ENCODE data around the gene TCF25.

TCF25 gene

GRCh38 chr16:89936508-89936907 is 63.1 kb downstream of the TCF25 start:
- TF ChIP-seq EGR1 (IDR thresholded peaks at IDR 0.05): no peak
- no peak for TF ChIP-seq RAD21 (IDR thresholded peaks at IDR 0.05; ENCODE audit: low read depth)
- no peak for TF ChIP-seq YY1 (IDR thresholded peaks at IDR 0.05; ENCODE audit: low read depth)
- no peak for TF ChIP-seq FOXM1 (IDR thresholded peaks at IDR 0.05; ENCODE audit: borderline replicate concordance, low read depth)
- TF ChIP-seq, protein P1, sequence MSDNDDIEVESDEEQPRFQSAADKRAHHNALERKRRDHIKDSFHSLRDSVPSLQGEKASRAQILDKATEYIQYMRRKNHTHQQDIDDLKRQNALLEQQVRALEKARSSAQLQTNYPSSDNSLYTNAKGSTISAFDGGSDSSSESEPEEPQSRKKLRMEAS (IDR thresholded peaks at IDR 0.05): no peak
- TF ChIP-seq NFIC (IDR thresholded peaks at IDR 0.05): no peak

DNA sequence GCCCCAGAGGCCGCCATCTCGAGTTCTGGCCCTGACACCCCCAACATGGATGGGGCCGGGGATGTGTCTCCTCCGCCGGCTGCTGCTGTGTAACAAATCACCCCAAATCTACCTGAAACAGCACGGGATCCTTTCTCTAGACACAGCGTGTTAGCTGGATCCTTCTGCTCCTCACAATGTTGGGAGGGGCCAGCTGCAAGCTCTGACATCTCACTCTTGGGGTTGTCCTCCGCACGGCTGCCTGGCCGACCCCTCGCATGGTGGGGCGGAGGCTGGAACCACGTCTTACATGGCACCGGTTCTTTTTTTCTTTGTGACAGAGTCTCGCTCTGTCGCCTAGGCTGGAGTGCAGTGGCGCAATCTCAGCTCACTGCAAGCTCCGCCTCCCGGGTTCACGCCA is 63.6 kb downstream of the TCF25 start:
- TF ChIP-seq EP300 (IDR thresholded peaks at IDR 0.05; ENCODE audit: borderline replicate concordance) (no peak), TAF1 (IDR thresholded peaks at IDR 0.05; ENCODE audit: low read depth) (no peak), CREB1 (IDR thresholded peaks at IDR 0.05; ENCODE audit: low read depth) (no peak), CEBPB (IDR thresholded peaks at IDR 0.05) (no peak), USF1 (IDR thresholded peaks at IDR 0.05) (no peak), ZBTB7A (IDR thresholded peaks at IDR 0.05; ENCODE audit: low read depth) (no peak), RAD21 (IDR thresholded peaks at IDR 0.05; ENCODE audit: low read depth) (no peak), EGR1 (IDR thresholded peaks at IDR 0.05) (no peak), FOXM1 (IDR thresholded peaks at IDR 0.05; ENCODE audit: borderline replicate concordance, low read depth) (no peak), NFIC (IDR thresholded peaks at IDR 0.05) (no peak), REST (IDR thresholded peaks at IDR 0.05; ENCODE audit: low read depth) (no peak), TCF12 (IDR thresholded peaks at IDR 0.05; ENCODE audit: low read depth) (no peak), TEAD4 (IDR thresholded peaks at IDR 0.05) (no peak), YY1 (IDR thresholded peaks at IDR 0.05; ENCODE audit: low read depth) (no peak)
- TF ChIP-seq, protein P1 (IDR thresholded peaks at IDR 0.05): no peak

DNA sequence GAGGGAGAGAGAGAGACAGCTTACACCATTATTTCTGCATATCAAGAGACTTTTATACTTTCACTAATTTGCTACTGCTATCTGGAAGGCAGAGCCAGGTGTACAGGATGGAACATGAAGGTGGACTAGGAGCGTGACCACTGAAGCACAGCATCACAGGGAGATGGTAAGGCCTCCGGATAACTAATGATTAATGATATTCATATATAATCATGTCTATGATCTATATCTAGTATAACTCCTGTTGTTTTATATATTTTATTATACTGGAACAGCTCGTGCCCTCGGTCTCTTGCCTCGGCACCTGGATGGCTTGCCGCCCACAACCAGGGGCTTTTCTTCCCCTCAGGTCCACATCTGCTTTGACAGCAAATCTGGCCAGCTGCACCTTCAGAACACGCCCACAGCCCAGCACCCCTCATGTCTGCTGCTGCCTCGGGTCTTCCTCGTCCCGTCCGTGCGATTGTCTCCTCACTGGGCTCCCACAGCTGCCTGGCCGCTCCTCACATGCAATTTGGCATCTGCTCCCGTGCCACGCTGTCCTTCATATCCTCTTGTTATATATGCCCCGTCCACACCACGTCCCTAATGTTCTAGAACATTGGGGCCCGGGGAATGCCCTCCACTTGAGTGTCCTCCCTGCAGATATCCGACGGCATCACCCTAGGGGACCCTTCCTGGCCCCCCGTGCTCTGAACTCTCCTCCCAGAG is 64.9 kb downstream of the TCF25 start:
- TF ChIP-seq EP300 (IDR thresholded peaks at IDR 0.05; ENCODE audit: borderline replicate concordance): no peak
- no peak for TF ChIP-seq TAF1 (IDR thresholded peaks at IDR 0.05; ENCODE audit: low read depth)
- no peak for TF ChIP-seq USF1 (IDR thresholded peaks at IDR 0.05)
- no peak for TF ChIP-seq CEBPB (IDR thresholded peaks at IDR 0.05)
- TF ChIP-seq EGR1 (IDR thresholded peaks at IDR 0.05): no peak
- no peak for TF ChIP-seq RAD21 (IDR thresholded peaks at IDR 0.05; ENCODE audit: low read depth)
- TF ChIP-seq, protein P1 (IDR thresholded peaks at IDR 0.05): no peak
- no peak for TF ChIP-seq NFIC (IDR thresholded peaks at IDR 0.05)
- TF ChIP-seq YY1 (IDR thresholded peaks at IDR 0.05; ENCODE audit: low read depth): no peak
- TF ChIP-seq ZBTB7A (IDR thresholded peaks at IDR 0.05; ENCODE audit: low read depth): no peak
- TF ChIP-seq REST (IDR thresholded peaks at IDR 0.05; ENCODE audit: low read depth): no peak
- TF ChIP-seq FOXM1 (IDR thresholded peaks at IDR 0.05; ENCODE audit: borderline replicate concordance, low read depth): no peak
- no peak for TF ChIP-seq CREB1 (IDR thresholded peaks at IDR 0.05; ENCODE audit: low read depth)
- no peak for TF ChIP-seq TCF12 (IDR thresholded peaks at IDR 0.05; ENCODE audit: low read depth)
- TF ChIP-seq TEAD4 (IDR thresholded peaks at IDR 0.05): no peak

GRCh38 chr16:89944773-89945172 is 71.4 kb downstream of the TCF25 start:
- TF ChIP-seq EP300 (IDR thresholded peaks at IDR 0.05; ENCODE audit: borderline replicate concordance) (no peak), NFIC (IDR thresholded peaks at IDR 0.05) (no peak), EGR1 (IDR thresholded peaks at IDR 0.05) (no peak), USF1 (IDR thresholded peaks at IDR 0.05) (no peak), CREB1 (IDR thresholded peaks at IDR 0.05; ENCODE audit: low read depth) (no peak), REST (IDR thresholded peaks at IDR 0.05; ENCODE audit: low read depth) (no peak), CEBPB (IDR thresholded peaks at IDR 0.05) (no peak), ZBTB7A (IDR thresholded peaks at IDR 0.05; ENCODE audit: low read depth) (no peak), RAD21 (IDR thresholded peaks at IDR 0.05; ENCODE audit: low read depth) (no peak)
- TF ChIP-seq, protein P1 (IDR thresholded peaks at IDR 0.05): no peak

Measured in Ishikawa (cell line).